Vagina (tissue), 2 donors: ENCODE data around the gene PRKAG2.

Experiments
- CTCF ChIP-seq, 3 experiments: fragments of 450-650 bp in 2 of 3; fragments of 200-600 bp in 1 of 3; sonication (generic) in 1 of 3; IDR thresholded peaks; one replicate each; pipeline ENCODE4 v1.5.1; 2017 to 2019; ENCODE audit warnings: antibody characterized with exemption in 3 of 3, mild to moderate bottlenecking in 2 of 3, moderate library complexity in 2 of 3
- POLR2AphosphoS5 ChIP-seq, 2 donors: sonication (generic); formaldehyde crosslinking; IDR thresholded peaks; one replicate each; pipeline ENCODE4 v1.9.0; 2017; ENCODE audit warnings: antibody characterized with exemption in 2 of 2, mild to moderate bottlenecking in 2 of 2, low read depth in 1 of 2; ENCODE audit not compliant: insufficient read depth in 1 of 2

- TF ChIP-seq POLR2AphosphoS5 (IDR thresholded peaks at IDR 0.05; ENCODE audit: insufficient read depth in 1 of 2, low read depth in 1 of 2) (no peak), CTCF (IDR thresholded peaks at IDR 0.05) (no peak)
Measured at GRCh38 chr7:151719897-151720242, 157.0 kb downstream of the PRKAG2 start.
